ENCODE data around the gene RNF113A.
"Not testable (repeated sequence)": the region's sequence is repeated elsewhere in the genome, so short reads cannot be mapped to it uniquely, and the experiment has no call there.

RNF113A gene

GRCh38 chrX:119871599-119872395, at the start of gene RNF113A, which contains the start of gene NDUFA1:
Gene RNF113A (minus strand): TSS chrX:119871733. CDS start chrX:119871613, 120 bp downstream.
Gene NDUFA1 (plus strand): TSS chrX:119871832. CDS start chrX:119871912, 80 bp downstream.
- peak; percentile 81 for DNase-seq

- DNase-seq, result no peak
Observed at GRCh38 chrX:119919835-119920585, 48.5 kb upstream of the RNF113A start.

- no peak for DNase-seq
Observed at GRCh38 chrX:119917877-119918276, 46.3 kb upstream of the RNF113A start.

GRCh38 chrX:119916310-119916709, 44.8 kb upstream of the RNF113A start:
- DNase-seq, result no peak

- no peak for DNase-seq
Observed at GRCh38 chrX:119900976-119901375, 29.4 kb upstream of the RNF113A start.

GRCh38 chrX:119899125-119899524, 27.6 kb upstream of the RNF113A start:
- no peak for DNase-seq

- DNase-seq, result no peak
Observed at GRCh38 chrX:119895843-119896326, 24.4 kb upstream of the RNF113A start, which contains the start of gene AKAP14. Gene AKAP14 (plus strand): TSS chrX:119895893. CDS start chrX:119903224, 7,331 bp downstream.

GRCh38 chrX:119891961-119892692, 20.6 kb upstream of the RNF113A start:
- DNase-seq, result not testable (repeated sequence)

- not testable (repeated sequence) for DNase-seq
Observed at GRCh38 chrX:119890626-119891025, 19.1 kb upstream of the RNF113A start.

GRCh38 chrX:119887721-119888425, 16.3 kb upstream of the RNF113A start:
- DNase-seq, result peak; percentile 13

- DNase-seq, result no peak
Observed at GRCh38 chrX:119885554-119886428, 14.3 kb upstream of the RNF113A start.

- DNase-seq, result peak; percentile 19
Observed at GRCh38 chrX:119880552-119881437, 9.3 kb upstream of the RNF113A start.

- no peak for DNase-seq
Observed at GRCh38 chrX:119880076-119880475, 8.5 kb upstream of the RNF113A start.

GRCh38 chrX:119878740-119879139, 7.2 kb upstream of the RNF113A start:
- DNase-seq, result no peak

GRCh38 chrX:119871245-119871598, 311 bp downstream of the RNF113A start:
- no peak for DNase-seq

- no peak for DNase-seq
Observed at GRCh38 chrX:119870626-119871131, 854 bp downstream of the RNF113A start.

- DNase-seq, result no peak
Observed at GRCh38 chrX:119853444-119853843, 18.1 kb downstream of the RNF113A start.

GRCh38 chrX:119852382-119853353, 18.9 kb downstream of the RNF113A start, which contains the start of gene UPF3B:
Gene UPF3B (minus strand): TSS chrX:119852963. CDS start chrX:119852928, 35 bp downstream.
- peak; percentile 99 for DNase-seq

GRCh38 chrX:119833905-119834304, 37.6 kb downstream of the RNF113A start:
- no peak for DNase-seq
